Adrenal gland (tissue), 5 donors: ENCODE data around the gene PARD6G.

ENCODE experiments used
- POLR2A ChIP-seq, 2 donors: fragments of 450-650 bp; IDR thresholded peaks; one replicate each; pipeline ENCODE4 v1.6.1; 2017; ENCODE audit warnings: antibody characterized with exemption in 2 of 2, mild to moderate bottlenecking in 2 of 2, moderate library complexity in 1 of 2
- TF ChIP-seq, protein P1 (sequence below), 6 experiments: fragments of 450-650 bp in 4 of 6; fragments of 200-600 bp in 2 of 6; sonication (generic) in 1 of 6; IDR thresholded peaks; 1 replicate in 5 of 6; 2 replicates in 1 of 6; pipeline versions ENCODE4 v1.5.1 to v1.8.0; 2016 to 2021; ENCODE audit warnings: antibody characterized with exemption in 6 of 6, mild to moderate bottlenecking in 2 of 6, moderate library complexity in 1 of 6
- donor health status: DM: no; HTN: no; CAD: no.

DNA sequence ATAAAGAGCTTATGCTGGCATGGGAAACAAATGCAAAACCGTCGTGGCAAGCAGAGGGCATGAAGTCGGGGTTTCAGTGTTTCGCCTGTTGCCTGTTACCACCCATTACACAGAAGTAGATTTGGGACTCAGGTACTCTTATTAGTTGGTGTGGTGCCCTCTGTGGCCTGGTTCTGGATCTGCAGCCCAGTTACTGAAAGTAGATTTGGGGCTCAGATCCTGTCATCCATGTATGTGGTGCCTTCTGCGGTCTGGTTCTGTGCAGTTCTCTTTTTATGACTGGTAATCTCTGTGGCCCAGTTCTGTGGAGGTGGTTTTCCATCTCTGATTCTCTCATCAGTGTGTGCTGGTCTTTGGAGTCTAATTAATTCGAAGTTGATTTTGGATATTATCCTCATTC is 93.0 kb downstream of the PARD6G start:
- TF ChIP-seq, protein P1, sequence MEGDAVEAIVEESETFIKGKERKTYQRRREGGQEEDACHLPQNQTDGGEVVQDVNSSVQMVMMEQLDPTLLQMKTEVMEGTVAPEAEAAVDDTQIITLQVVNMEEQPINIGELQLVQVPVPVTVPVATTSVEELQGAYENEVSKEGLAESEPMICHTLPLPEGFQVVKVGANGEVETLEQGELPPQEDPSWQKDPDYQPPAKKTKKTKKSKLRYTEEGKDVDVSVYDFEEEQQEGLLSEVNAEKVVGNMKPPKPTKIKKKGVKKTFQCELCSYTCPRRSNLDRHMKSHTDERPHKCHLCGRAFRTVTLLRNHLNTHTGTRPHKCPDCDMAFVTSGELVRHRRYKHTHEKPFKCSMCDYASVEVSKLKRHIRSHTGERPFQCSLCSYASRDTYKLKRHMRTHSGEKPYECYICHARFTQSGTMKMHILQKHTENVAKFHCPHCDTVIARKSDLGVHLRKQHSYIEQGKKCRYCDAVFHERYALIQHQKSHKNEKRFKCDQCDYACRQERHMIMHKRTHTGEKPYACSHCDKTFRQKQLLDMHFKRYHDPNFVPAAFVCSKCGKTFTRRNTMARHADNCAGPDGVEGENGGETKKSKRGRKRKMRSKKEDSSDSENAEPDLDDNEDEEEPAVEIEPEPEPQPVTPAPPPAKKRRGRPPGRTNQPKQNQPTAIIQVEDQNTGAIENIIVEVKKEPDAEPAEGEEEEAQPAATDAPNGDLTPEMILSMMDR (IDR thresholded peaks at IDR 0.05): peak in 4 of 6 experiments; percentile 7 to 23 (median 17)
- no peak for TF ChIP-seq POLR2A (IDR thresholded peaks at IDR 0.05)
